22Rv1 (cell line): ENCODE data around the gene GXYLT1.

Source experiments
- H3K27ac ChIP-seq: fragments of 450-650 bp; 2 replicates; pipeline ENCODE4 v1.5.1; 2017
- ZFX ChIP-seq: fragments of 450-650 bp; IDR thresholded peaks from 2 replicates; pipeline ENCODE4 v1.6.1; 2017; ENCODE audit warnings: antibody characterized with exemption, borderline replicate concordance
- TF ChIP-seq, protein P1 (sequence below): fragments of 450-650 bp; IDR thresholded peaks from 2 replicates; pipeline ENCODE4 v1.5.1; 2017; ENCODE audit warnings: mild to moderate bottlenecking

GXYLT1 gene

DNA sequence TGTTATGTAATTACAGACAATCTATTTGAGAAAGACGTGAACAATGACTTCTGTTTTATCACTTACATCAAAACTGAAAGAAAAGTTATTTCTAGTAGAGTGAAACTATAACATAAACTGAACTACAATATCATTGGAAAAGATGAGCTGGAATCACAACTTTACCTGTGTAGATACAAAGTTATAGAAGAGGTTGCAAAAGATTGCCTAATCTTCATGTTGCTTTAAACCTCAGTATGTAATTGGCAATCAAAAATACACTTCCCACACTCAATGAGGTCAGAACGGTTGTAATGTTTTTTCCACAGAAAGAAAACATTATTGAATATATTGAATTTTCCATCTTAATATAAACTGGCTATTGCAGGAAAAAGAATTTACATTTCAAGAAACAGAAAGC, 37.7 kb upstream of the GXYLT1 start:
- TF ChIP-seq ZFX: no peak
- TF ChIP-seq, protein P1, sequence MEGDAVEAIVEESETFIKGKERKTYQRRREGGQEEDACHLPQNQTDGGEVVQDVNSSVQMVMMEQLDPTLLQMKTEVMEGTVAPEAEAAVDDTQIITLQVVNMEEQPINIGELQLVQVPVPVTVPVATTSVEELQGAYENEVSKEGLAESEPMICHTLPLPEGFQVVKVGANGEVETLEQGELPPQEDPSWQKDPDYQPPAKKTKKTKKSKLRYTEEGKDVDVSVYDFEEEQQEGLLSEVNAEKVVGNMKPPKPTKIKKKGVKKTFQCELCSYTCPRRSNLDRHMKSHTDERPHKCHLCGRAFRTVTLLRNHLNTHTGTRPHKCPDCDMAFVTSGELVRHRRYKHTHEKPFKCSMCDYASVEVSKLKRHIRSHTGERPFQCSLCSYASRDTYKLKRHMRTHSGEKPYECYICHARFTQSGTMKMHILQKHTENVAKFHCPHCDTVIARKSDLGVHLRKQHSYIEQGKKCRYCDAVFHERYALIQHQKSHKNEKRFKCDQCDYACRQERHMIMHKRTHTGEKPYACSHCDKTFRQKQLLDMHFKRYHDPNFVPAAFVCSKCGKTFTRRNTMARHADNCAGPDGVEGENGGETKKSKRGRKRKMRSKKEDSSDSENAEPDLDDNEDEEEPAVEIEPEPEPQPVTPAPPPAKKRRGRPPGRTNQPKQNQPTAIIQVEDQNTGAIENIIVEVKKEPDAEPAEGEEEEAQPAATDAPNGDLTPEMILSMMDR: no peak
- no peak overlapping the region for H3K27ac ChIP-seq

DNA sequence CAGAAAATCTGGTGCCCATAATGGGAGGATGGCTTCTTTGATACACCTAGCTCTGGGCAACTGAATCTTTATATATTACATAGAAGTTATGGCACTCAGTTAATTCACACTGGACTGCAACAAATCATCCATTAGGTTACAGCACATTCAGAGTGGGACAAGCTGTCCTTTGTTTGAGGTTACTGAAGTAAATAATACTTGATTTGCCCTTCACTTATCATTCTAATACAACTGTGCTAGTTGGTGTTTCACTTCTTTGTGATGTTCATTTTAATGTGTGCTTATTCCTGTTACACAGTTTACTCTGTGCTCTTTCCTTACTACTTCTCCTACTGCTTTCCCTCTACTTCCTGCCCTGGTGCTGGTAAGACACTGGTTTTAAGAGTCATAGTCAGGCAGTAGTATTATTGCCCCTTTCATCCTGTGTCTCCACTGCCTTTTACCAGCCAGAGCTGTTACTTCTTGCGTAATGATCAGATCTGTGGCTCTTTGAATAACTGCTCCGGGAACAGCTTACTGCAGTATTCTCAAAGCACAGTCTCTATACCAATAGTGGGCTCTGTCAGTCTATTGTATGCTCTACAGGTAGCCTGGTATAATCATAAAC, 36.4 kb upstream of the GXYLT1 start:
- TF ChIP-seq, protein P1: no peak
- no peak for TF ChIP-seq ZFX

DNA sequence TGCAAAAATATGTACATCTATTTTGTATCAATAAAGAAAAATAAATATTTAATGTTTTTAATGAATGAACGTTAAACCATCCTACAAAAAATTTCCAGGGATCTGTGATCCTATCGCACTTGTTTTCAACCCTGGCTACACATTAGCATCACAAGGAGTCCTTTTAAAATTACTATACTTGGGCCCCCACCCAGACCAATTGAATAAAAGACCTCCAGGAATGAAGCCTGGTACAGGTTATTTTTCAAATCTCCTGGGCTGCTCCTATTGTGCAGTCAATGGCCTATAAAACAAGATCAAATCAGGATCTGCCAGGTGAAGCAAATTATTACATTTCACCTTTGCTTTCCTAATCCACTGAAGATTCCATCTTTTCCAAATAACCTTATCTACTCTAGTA, 33.4 kb upstream of the GXYLT1 start:
- TF ChIP-seq, protein P1: no peak
- no peak for TF ChIP-seq ZFX

More for the DNA sequence above, 36.4 kb upstream of the GXYLT1 start:
- no peak overlapping the region for H3K27ac ChIP-seq

DNA sequence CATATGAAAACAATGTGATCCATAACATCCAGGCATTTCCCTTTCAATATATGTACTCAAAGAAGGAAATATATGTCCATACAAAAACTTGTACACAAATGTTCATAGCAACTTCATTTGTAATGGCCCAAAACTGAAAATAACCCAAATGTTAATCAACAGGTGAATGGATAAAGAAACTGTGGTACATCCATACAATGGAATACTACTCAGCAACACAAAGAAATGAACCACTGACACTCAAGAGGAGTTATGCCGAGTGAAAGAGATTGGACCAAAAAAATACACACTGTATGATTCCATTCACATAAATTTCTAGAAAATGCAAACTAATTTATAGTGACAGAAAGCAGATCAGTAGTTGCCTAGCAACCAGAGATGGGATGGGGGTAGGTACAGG, 30.3 kb upstream of the GXYLT1 start:
- no peak for TF ChIP-seq ZFX
- TF ChIP-seq, protein P1: no peak
- H3K27ac ChIP-seq: no peak overlapping the region

More for the DNA sequence above, 33.4 kb upstream of the GXYLT1 start:
- no peak overlapping the region for H3K27ac ChIP-seq

DNA sequence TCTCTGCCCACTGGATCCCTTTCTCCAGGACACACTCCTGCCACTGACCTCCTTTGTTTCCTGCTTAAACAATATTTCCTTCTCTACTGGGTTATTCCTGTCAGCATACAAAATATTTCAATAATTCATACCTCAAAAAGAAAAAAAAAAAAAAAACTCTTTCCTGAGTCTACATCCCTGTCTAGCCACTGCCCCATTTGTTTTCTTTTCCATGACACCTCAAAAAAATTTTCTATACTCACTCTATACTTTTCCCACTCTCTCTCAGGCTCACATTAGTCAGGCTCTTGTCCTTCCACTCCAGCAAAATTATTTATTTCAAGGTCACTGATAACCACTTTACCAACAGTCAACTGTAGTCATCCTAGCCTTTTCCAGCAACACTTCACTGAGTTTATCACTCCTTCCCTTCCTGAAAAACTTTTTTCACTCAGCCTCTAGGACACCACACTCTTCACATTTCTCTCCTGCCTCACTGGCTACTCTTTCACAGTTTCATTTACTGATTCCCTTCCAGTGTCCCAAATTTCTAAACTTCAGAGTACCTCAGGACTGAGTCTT, 29.4 kb upstream of the GXYLT1 start:
- no peak overlapping the region for H3K27ac ChIP-seq
- TF ChIP-seq ZFX: no peak

DNA sequence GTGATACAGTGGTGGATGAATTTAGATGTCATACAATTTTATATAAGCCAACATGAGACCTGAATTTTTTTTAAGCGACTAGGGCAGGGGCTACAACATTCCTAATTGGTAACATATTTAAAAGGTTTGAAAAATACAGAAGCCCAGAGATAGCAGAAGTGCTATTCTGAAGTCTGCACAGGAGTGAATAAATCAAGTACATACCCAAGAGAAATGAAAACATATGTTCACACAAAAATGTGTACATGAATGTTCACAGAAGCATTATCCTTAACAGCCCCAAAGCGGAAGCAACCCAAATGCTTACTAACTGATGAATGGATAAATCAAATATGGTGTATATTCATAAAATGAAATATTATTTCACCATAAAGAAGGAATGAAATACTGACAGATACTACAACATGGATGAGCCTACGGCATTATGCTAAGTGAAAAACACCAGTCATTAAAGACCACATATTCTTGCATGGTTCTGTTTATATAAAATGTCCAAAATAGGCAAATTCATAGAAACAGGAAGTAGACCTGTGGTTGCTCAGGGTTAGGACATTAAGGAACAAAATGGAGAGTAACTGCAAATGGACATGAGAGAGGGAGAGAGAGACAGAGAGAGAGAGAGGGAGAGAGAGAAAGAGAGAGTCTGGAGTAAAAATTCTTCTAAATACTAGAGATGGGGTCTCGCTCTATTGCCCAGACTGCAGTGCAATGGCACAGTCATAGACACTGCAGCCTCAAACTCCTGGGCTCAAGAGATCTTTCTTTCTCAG, 28.0 kb upstream of the GXYLT1 start:
- TF ChIP-seq, protein P1: no peak
- no peak for TF ChIP-seq ZFX

DNA sequence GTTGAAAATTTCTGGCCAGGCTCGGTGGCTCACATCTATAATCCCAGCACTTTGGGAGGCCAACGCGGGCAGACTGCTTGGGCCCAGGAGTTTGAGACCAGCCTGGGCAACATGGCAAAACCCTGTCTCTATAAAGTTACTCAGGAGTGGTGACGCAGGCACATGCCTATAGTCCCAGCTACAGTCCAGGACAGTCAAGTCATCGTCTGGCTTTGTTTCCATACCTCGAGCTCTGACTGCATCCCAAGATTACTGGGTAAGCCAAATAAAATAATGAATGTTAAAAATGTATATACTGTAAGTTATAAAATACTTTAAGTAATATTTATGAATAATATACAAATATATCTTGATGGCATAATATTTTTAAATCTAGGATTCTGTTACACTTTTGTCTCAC, 23.0 kb upstream of the GXYLT1 start:
- TF ChIP-seq ZFX: no peak
- H3K27ac ChIP-seq: no peak overlapping the region

More for the DNA sequence above, 28.0 kb upstream of the GXYLT1 start:
- H3K27ac ChIP-seq: no peak overlapping the region

DNA sequence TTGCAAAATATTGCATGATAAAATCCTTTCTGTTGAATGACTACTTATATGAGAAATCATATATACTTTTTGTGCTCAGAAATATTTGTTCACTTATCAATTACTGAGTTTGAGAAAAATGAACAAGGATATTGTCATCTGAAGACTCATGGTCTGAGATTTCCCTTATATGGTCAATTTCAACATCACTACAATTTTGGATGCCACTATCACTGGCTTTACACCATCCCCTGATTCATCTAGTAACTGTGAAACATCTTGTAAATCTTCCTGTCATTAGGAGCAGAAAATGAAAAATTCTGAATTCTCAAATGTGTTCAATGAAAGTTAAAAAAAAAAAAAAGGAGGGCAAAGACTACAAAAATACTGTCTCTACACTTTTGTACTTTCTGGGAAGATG, 21.8 kb upstream of the GXYLT1 start:
- H3K27ac ChIP-seq: no peak overlapping the region
- TF ChIP-seq, protein P1: no peak
- no peak for TF ChIP-seq ZFX
